Spleen (tissue), 11 donors: ENCODE results near the gene EGFL8. TPM values are rescaled to one million over a fixed set of nuclear protein-coding genes. Genes with fewer than 3 reads are reported as not detected.

Source experiments
- DNase-seq: peaks from one replicate; pipeline ENCODE4 v3.0.0-alpha.2; 2020
- H3K27ac ChIP-seq, 8 donors: fragments of 200-600 bp; sonication (generic) in 7 of 8; 1 replicate in 4 of 8; 2 replicates in 4 of 8; pipeline versions ENCODE4 v1.5.0 to v1.8.0; 2016 to 2021; ENCODE audit warnings: inconsistent platforms in 4 of 8, mild to moderate bottlenecking in 4 of 8, moderate library complexity in 1 of 8
- H3K27me3 ChIP-seq, 7 donors: fragments of 200-600 bp; sonication (generic) in 6 of 7; replicated peaks in 1 of 7; 1 replicate in 4 of 7; 2 replicates in 3 of 7; pipeline versions ENCODE4 v1.5.0 to v1.8.0; 2016 to 2021; ENCODE audit warnings: inconsistent platforms in 3 of 7, mild to moderate bottlenecking in 1 of 7
- H3K36me3 ChIP-seq, 6 donors: fragments of 200-600 bp; sonication (generic) in 5 of 6; 1 replicate in 4 of 6; 2 replicates in 2 of 6; pipeline versions ENCODE4 v1.5.0 to v1.8.0; 2016 to 2021; ENCODE audit warnings: inconsistent platforms in 2 of 6
- H3K4me1 ChIP-seq, 6 donors: fragments of 200-600 bp; sonication (generic) in 5 of 6; 1 replicate in 3 of 6; 2 replicates in 3 of 6; pipeline versions ENCODE4 v1.5.0 to v1.8.0; 2016 to 2021; ENCODE audit warnings: inconsistent platforms in 3 of 6
- H3K4me3 ChIP-seq, 8 donors: fragments of 200-600 bp; sonication (generic) in 7 of 8; 1 replicate in 4 of 8; 2 replicates in 4 of 8; pipeline versions ENCODE4 v1.5.0 to v1.8.0; 2016 to 2021; ENCODE audit warnings: inconsistent platforms in 4 of 8, mild to moderate bottlenecking in 4 of 8, moderate library complexity in 2 of 8
- H3K9me3 ChIP-seq, 8 donors: fragments of 200-600 bp; sonication (generic) in 7 of 8; 1 replicate in 4 of 8; 2 replicates in 4 of 8; pipeline versions ENCODE4 v1.5.0 to v1.8.0; 2016 to 2021; ENCODE audit warnings: inconsistent platforms in 4 of 8
- POLR2A ChIP-seq, 3 donors: fragments of 450-650 bp; IDR thresholded peaks; one replicate each; pipeline ENCODE4 v1.5.1; 2017; ENCODE audit warnings: antibody characterized with exemption in 3 of 3, mild to moderate bottlenecking in 1 of 3
- POLR2AphosphoS5 ChIP-seq, 3 donors: sonication (generic); formaldehyde crosslinking; IDR thresholded peaks; one replicate each; pipeline ENCODE4 v1.5.1; 2017; ENCODE audit warnings: antibody characterized with exemption in 3 of 3
- WGBS, 5 donors: extraction: QIAGEN DNeasy Blood & Tissue Kit in 3 of 5; methylation state at CpG; one replicate each; pipeline versions ENCODE4 v1.1.5 to v1.1.7; 2013 to 2018; 5-methylcytosine and 5-hydroxymethylcytosine counted together
- intact Hi-C: fragments of 100-400 bp; cut with DNase I; formaldehyde crosslinking; loops from one replicate; pipeline ENCODE4 v1.15.0; 2023; ENCODE audit warnings: low total_unique reads
- polyA plus RNA-seq, 3 donors: library from polyadenylated mRNA; stranded (reverse); fragments of 200-250 nt; gene quantifications; one replicate each; pipeline ENCODE4 v1.2.1, GENCODE V29; 2013
- total RNA-seq, 7 donors: library from RNA; depleted of rRNA in 3 of 7; stranded (reverse); fragments of >200 nt in 3 of 7; fragmentation: NEBNext Ultra II Directional in 4 of 7; extraction: Animal tissue kit (Norgen Biotek cat#: 25700) in 4 of 7; gene quantifications; one replicate each; pipeline versions ENCODE4 v1.1.0 to v1.2.1, GENCODE V29; 2016 to 2021
- TF ChIP-seq, protein P1 (sequence below), 11 experiments: fragments of 200-600 bp in 7 of 11; fragments of 450-650 bp in 4 of 11; sonication (generic) in 4 of 11; IDR thresholded peaks in 8 of 11; conservative IDR thresholded peaks in 3 of 11; 1 replicate in 7 of 11; 2 replicates in 4 of 11; pipeline versions ENCODE4 v1.4.0 to v1.8.0; 2016 to 2021; ENCODE audit warnings: antibody characterized with exemption in 11 of 11, inconsistent platforms in 4 of 11, mild to moderate bottlenecking in 1 of 11
- donor health status: healthy with polysubstance abuse.
- donor health status: DM: no; HTN: no; CAD: no; lungs with moderate emphysema.
- donor health status: DM: no; HTN: no; CAD: no.
- donor health status: Bipolar disorder and iron deficiency.
- donor health status: healthy.
- donor health status: DM: no; HTN: no; CAD: no.
- donor health status: DM: yes; HTN: yes; CAD: no.

Gene EGFL8
- total and polyA plus RNA-seq, 10 donors = 4.4 to 32.8 (median 11.9) TPM

GRCh38 chr6:32212076-32212760, 47.8 kb downstream of the EGFL8 start:
- H3K9me3 ChIP-seq = no peaks in the 10 kb centered on the region
- H3K4me1 ChIP-seq = no peaks in the 10 kb centered on the region
- no peak for DNase-seq
- WGBS, 5 donors = 81 to 87% (median 82%) methylated on average over 12 of the region's 12 CpGs
- H3K27ac ChIP-seq = no peak overlapping the region
- no peak overlapping the region for H3K4me3 ChIP-seq
- intact Hi-C loops = no loop called here
- TF ChIP-seq POLR2AphosphoS5 (IDR thresholded peaks at IDR 0.05) = no peak
- TF ChIP-seq POLR2A (IDR thresholded peaks at IDR 0.05) = no peak
- TF ChIP-seq, protein P1, sequence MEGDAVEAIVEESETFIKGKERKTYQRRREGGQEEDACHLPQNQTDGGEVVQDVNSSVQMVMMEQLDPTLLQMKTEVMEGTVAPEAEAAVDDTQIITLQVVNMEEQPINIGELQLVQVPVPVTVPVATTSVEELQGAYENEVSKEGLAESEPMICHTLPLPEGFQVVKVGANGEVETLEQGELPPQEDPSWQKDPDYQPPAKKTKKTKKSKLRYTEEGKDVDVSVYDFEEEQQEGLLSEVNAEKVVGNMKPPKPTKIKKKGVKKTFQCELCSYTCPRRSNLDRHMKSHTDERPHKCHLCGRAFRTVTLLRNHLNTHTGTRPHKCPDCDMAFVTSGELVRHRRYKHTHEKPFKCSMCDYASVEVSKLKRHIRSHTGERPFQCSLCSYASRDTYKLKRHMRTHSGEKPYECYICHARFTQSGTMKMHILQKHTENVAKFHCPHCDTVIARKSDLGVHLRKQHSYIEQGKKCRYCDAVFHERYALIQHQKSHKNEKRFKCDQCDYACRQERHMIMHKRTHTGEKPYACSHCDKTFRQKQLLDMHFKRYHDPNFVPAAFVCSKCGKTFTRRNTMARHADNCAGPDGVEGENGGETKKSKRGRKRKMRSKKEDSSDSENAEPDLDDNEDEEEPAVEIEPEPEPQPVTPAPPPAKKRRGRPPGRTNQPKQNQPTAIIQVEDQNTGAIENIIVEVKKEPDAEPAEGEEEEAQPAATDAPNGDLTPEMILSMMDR (IDR thresholded peaks at IDR 0.05 in 8 of 11, conservative IDR thresholded peaks at IDR 0.05 in 3 of 11) = no peak
- H3K27me3 ChIP-seq = no peaks in the 10 kb centered on the region
- H3K36me3 ChIP-seq = no peaks in the 10 kb centered on the region

DNA sequence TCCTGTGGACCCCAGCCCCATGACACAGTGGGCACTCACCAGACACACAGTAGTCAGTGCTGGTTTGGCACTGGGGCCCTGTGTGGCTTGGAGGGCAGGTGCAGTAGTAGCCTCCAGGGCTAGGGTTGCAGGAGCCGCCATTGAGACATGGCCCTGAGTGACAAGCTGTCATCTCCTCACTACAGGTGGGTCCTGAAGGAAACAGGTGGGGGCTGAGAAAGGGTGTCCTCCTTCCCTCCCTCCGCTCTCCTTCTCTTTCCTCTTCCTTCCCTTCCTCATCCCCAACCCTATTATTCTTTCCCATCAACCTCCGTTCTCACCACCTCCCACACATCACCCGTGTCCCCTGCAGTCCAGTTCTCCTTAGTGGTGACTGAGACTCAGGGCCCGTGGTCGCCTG, 49.3 kb downstream of the EGFL8 start:
- DNase-seq = no peak
- Histone ChIP-seq H3K27ac (no peak overlapping the region), H3K4me1 (no peaks in the 10 kb centered on the region), H3K4me3 (no peak overlapping the region), H3K36me3 (no peaks in the 10 kb centered on the region), H3K9me3 (no peaks in the 10 kb centered on the region), H3K27me3 (no peaks in the 10 kb centered on the region)
- intact Hi-C loops = no loop called here
- WGBS, 5 donors = 85 to 95% (median 91%) methylated on average over 6 of the region's 6 CpGs
- no peak for TF ChIP-seq POLR2AphosphoS5 (IDR thresholded peaks at IDR 0.05)
- TF ChIP-seq, protein P1 (IDR thresholded peaks at IDR 0.05 in 8 of 11, conservative IDR thresholded peaks at IDR 0.05 in 3 of 11) = no peak
- no peak for TF ChIP-seq POLR2A (IDR thresholded peaks at IDR 0.05)

GRCh38 chr6:32214126-32214525, 49.7 kb downstream of the EGFL8 start:
- intact Hi-C loops = no loop called here
- no peak for DNase-seq
- no peaks in the 10 kb centered on the region for H3K36me3 ChIP-seq
- H3K27me3 ChIP-seq = no peaks in the 10 kb centered on the region
- H3K9me3 ChIP-seq = no peaks in the 10 kb centered on the region
- H3K27ac ChIP-seq = no peak overlapping the region
- no peaks in the 10 kb centered on the region for H3K4me1 ChIP-seq
- H3K4me3 ChIP-seq = no peak overlapping the region
- WGBS, 5 donors = 47 to 67% (median 56%) methylated on average over 3 of the region's 3 CpGs
- TF ChIP-seq POLR2AphosphoS5 (IDR thresholded peaks at IDR 0.05) = no peak
- no peak for TF ChIP-seq POLR2A (IDR thresholded peaks at IDR 0.05)
- TF ChIP-seq, protein P1 (IDR thresholded peaks at IDR 0.05 in 8 of 11, conservative IDR thresholded peaks at IDR 0.05 in 3 of 11) = no peak

- WGBS, 5 donors = 96 to 98% (median 97%) methylated on average over 4 of the region's 4 CpGs
- no peak overlapping the region for H3K27ac ChIP-seq
- no peak for DNase-seq
Observed at GRCh38 chr6:32215617-32216016, 51.2 kb downstream of the EGFL8 start.

More at GRCh38 chr6:32215617-32216016, 51.2 kb downstream of the EGFL8 start:
- Histone ChIP-seq H3K36me3 (no peaks in the 10 kb centered on the region), H3K4me3 (no peak overlapping the region), H3K4me1 (no peaks in the 10 kb centered on the region), H3K27me3 (no peaks in the 10 kb centered on the region), H3K9me3 (no peaks in the 10 kb centered on the region)
- intact Hi-C loops = no loop called here
- TF ChIP-seq POLR2AphosphoS5 (IDR thresholded peaks at IDR 0.05) (no peak), POLR2A (IDR thresholded peaks at IDR 0.05) (no peak)
- TF ChIP-seq, protein P1 (IDR thresholded peaks at IDR 0.05 in 8 of 11, conservative IDR thresholded peaks at IDR 0.05 in 3 of 11) = no peak
